Brain pericyte (primary cell): ENCODE measurements around the gene ISCU.
"Not testable (repeated sequence)": the region's sequence is repeated elsewhere in the genome, so short reads cannot be mapped to it uniquely, and the experiment has no call there.

Experiments used
- DNase-seq: peaks from one replicate; pipeline ENCODE4 v3.0.0-alpha.2; 2012; ENCODE audit warnings: low read depth, low spot score

Gene ISCU

DNA sequence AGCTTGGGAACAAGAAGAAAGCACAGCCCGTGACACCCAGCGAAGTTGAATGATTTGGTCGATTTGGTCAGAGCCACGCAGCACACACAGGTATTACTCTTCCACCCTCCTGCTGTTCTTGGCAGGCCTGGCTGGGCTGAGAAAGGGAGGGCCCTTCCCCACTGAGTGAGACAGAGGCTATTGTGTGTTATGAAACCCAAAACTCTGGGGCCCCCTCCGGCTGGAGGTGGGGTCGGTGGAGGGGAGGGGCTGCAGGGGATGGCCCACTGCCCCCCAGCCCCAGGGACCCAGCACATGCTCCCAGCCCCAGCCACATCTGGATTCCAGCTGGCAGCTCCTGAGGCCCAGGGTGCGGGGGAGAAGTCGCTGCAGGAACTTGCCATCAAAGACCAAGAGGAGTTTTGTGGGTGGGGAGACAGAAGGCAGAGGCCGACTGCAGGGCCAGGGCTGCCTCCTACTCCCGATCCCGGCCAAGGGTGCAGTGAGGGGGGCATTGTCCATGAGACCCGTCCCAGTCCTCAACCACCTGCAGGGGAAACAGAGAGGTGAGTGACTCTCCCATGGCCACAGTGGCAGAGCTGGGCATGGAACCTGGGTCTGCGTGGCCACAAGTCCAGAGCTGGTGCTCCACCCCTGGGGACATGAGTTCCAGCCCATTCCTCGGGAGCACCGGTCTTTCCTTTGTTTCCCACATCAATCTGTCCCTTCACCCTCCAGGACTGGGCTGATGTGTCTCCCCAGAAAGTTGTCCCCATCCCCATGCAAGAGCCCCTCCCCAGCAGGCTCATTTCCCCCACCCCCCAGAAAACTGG, 26.8 kb downstream of the ISCU start:
- no peak for DNase-seq

DNA sequence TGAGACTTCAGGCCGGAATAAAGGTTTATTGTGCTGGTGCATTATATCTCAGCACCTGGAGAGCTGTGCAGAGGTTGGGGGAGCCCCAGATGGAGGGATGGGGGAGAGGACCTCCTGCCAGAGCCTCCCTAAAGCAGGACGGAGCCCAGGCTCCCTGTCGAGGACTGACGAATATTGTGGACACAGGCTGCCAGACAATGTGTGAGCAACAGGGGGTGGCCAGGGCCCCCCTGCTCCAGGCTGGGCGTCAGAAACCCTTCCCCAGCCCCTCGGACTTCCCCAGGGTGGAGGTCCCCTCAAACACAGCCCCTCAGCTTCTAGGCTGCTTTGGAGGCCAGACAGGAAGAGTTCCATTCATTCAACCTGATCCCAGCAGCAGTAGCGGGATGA, 27.4 kb downstream of the ISCU start:
- DNase-seq, result no peak

DNA sequence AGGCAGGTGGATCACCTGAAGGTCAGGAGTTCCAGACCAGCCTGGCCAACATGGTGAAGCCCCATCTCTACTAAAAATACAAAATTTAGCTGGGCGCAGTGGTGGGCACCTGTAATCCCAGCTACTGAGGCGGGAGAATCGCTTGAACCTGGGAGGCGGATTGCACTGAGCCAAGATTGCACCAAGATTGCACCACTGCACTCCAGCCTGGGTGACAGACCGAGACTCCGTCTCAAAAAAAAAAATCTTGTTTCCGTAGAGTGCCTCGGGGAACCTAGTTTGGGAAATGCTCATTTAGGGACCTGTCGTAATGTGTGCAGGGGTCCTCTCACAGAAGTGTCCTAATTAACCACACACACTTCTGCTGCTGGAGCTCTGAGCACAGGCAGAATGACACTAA, 28.1 kb downstream of the ISCU start:
- not testable (repeated sequence) for DNase-seq

DNA sequence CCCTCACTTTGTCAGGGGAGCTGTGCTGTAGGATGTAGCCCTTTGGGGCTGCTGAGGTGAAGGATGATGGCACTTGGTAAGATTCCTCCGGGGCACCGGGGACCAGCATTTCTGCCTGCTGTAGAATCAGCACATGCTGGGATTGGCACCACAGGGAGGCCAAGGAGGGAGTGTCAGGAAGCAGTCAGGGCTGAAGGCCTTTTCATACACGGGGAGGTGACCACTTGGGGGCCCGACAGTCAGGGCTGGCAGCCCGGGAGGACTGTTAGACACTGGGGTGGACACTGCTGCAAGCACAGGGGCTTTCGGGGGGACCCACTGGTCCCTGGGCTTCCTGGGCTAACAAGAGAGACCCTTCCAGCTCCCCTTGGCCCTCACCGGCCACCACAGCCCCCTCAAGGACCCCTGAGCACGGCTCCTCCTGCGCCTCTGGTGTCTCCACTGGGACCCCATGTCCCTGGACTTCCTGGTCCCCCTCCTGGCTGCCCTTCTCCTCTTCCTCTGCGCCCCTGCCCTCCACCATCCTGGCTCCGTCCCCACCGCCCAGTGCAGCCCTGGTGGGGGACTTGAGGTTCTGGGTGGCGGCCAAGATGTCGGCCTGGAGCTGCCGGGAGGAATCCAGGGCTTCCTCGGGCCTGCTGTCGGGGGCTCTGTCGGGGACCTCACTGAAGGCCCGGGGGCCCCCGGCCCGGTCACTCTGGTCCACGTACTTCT, 29.0 kb downstream of the ISCU start:
- no peak for DNase-seq

DNA sequence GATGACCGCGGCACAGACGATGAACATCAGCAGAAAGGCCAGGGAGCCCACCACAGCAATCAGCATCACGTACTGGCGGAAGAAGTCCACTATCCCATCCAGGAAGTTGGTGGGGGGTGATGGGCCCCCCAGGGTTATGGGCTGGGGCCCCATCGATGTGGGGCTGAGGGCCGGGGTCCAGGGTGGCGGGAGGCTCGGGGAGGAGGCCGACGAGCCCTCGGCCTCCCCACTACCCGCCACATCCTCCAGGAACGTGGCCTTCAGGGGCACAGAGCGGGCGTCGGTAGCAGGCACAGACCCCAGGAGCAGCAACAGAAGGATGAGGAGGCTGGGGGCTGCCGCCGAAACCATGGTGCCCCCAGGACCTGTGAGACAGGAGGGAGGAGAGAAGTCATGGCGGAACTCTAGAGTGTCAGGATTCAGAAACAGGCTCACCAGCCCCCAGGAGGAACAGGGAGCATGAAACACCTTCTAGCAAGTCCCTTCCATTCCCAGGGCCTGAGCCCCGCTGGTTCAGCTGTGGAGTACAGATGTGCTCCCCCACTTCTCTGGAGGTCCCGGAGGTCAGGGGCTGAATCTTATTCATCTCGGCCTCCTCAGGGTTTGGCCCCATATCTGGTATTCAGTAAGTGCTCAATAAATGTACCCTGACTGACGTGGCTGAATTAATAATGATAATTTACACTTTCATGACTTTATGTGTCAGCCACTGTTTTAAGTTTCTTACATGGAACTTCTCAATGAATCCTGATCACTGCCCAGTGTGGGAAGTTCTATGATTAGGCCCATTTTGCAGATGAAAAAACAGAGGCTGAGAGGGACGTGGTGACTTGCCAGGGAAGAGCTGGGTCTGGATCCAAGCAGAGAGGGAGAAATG, 29.9 kb downstream of the ISCU start:
- DNase-seq, result no peak

DNA sequence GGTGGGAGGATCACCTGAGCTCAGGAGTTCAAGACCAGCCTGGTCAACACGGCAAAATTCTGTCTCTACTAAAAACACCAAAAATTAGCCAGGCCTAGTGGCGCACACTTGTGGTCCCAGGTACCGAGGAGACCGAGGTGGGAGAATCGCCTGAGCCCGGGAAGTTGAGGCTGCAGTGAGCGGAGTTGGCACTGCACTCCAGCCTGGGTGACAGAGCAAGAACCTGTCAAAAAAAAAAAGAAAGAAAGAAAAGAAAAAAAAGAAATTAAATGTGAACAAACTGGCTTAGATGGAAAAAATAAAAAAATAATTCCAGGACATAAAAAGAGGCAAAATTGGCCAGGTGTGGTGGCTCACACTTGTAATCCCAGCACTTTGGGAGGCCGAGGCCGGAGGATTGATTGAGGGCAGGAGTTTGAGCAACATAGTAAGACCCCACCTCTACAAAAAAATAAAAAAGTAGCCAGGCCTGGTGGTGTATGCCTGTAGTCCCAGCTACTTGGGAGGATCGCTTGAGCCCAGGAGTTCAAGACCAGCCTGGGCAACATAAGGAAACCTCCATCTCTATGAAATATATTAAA, 32.0 kb downstream of the ISCU start:
- DNase-seq, result no peak

DNA sequence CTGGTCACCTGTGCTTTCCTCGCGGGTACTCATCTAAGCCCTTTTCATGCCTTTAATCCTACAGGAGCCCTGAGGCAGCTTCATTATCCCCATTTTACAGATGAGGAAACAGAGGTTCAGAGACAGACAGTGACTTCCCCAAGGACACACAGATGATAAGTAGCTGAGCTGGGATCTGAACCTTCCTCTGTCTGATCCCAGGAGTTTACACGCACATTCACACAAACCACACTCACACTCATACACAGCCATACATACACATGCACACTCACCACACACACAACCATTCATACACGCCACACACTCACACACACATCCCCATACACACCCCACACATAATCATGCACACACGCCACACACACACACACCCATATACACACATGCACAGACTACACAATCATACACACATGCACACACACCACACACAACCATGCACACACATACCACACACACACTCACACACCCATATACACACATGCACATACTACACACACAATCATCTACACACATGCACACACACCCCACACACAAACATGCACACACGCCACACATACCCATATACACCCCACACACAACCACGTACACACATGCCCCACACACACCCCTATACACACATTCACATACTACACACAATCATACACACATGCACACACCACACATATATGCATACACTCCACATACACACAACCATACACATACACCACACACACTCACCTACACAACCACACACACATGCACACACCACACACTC, 32.7 kb downstream of the ISCU start:
- DNase-seq, result no peak

DNA sequence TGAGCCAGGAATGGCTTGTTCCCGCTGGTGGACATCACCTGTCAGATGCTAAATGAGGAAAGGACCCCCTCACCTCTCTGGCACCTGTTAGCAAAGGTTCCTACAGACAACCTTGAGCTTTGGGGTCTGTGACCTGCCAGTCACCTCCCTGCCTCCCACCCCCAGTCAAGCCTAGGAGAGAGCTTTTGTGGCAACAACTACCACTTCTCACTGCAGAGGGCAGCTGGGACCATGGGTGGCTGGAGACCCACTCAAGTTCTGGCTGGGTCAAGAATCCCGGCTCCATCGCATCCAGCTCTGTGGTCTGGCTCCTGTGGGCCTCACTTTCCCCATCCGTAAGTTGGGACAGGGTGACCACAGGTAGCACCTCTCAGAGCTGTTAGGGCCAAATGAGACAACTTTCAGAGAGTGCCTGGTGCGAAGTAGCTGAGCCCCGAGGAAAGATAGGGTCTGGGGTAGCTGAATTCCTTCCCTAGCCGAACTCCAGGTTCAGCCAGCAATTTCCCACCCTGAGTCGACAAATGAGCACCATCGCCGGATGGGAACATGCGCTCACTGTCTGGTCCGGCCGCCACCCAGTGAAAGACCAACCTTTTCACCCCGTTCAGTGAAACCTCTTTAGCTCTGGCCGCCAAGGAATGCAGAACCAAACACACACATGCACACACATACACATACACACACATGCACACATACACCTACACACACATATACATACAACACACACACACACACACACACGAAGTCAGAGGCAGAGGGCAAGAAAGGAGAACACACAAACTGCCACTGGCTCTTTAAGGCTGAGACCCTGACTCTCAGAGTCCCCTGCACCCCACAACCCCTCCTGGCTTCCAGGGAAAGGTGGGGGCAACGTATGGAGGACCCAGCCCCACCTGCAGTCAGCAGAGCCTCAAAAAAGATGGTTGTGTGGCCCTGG, 33.6 kb downstream of the ISCU start:
- DNase-seq, result no peak

DNA sequence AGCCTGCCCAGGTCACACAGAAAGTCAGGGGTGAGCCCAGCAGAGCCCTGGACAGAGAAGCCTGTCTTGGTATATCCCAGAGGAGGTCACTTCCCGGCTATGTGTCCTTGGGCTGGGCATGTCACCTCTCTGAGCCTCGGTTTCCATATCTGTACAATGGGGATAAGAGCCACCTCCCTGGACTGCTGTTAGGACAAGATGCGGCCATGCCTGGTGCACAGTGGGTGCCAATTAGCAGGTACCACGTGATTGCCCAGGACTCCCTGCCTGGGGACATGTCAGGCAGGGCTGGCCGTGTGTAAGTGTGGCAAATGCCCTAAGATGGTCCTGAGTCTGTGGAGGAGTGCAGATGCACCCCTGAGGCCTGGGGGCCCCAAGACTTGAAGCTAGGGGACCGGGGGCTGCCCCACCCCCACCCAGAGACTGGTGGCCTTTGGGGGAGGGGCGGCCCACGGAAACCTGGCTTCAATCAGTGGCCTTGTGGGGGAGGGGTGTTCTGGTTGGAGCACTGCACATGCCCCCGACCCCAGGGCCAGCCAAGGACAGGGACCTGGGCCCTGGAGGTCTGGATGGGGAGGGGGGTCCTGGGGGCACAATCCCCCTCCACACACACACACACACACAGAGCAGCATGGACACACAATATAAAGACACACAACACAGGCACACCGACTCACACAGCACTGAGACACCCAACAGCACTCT, 34.6 kb downstream of the ISCU start:
- no peak for DNase-seq

DNA sequence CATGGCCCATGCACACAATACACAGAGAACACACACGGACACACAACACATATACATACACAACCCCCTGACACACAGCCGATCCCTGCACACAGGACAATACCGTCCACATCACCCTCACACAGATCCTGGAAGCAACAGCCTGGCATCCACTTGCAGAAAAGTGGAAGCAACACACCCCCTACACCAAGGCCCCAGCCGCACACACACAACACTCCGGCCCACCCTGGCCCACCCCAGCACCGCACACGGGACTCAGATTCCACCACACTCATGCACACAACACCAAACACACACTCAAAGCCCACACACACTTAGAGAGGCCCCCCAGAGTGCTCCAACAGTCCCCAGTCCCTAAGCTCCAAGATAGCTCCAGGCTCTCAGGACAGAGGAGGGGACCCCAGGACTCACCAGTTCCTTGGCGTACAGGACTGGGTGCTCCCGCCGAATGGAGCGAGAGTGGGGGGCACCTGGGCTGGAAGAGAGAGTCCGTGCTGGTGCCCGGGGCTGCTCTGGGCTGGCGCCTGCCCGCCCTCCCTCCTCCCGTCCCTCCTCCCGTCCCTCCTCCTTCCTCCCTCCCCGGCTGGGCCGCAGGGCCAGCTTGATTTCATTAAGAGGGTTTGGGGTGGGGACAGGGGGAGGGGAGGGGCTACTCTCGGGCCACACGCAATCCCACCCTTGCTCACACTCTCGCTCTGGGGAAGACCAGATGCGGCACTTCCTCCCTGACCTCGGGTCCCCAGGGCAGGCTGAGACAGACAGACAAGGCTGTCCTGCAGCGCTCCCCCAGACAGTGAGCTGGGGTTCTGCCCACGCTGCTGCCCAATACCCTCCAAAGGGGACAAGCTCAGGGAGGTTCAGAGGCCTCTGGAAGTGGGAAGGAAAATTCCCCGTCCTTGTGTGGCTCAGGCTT, 35.4 kb downstream of the ISCU start, which contains the start of gene TMEM119:
TSS of gene TMEM119 (minus strand) at position 526 of the 913 bp plus-strand sequence. CDS start 5,701 bp downstream, outside the sequence.
- no peak for DNase-seq

DNA sequence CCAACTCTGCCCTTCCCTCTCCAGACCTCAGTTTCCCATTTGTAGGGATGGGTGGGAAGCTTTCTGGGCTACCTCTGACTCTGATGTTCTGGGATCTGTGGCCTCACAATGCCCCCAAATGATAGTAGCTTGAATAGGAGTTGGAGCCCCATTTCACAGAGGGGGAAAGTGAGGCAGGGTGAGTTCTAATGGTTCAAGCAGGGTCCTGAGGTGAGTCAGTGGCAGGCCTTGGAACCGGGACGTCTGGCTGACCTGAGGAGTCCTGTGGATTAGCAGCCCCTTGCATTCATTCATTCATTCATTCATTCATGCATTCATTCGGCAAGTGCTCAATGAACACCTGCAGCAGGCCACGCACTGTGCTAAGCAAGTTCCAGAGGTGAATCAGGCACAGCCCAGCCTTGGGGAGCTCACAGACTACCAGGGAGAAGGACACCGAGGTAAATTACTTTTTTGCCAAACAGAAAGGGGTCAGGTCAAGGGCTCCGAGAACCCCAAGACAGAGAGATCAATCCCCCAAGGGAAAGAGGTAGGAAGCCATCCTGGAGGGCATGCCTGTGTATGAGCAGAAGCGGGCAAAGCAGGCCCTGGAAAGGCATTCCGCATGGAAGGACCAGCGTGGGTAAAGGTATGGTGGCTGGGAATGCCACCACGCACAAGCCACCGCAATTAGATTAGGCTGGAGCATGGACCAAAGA, 36.3 kb downstream of the ISCU start:
- no peak for DNase-seq

DNA sequence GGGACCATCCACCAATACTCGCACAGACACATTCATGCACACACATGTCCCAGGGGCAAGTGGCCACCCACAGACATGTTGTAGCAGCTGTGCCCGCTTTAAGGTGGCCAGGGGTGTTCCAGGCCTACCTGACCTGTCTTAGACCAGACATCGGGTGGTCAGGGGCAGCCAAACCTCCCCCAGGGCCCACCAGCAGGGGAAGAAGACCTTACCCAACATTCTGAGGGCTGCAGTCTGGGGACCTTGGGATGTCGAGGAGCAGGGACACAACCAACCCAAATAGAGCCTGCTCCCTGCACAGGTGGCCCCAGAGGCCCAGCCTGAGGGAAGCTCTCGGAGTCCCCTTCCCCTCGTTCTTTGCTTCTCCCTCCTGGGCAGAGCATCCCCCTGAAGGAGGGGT, 37.1 kb downstream of the ISCU start:
- DNase-seq, result no peak

DNA sequence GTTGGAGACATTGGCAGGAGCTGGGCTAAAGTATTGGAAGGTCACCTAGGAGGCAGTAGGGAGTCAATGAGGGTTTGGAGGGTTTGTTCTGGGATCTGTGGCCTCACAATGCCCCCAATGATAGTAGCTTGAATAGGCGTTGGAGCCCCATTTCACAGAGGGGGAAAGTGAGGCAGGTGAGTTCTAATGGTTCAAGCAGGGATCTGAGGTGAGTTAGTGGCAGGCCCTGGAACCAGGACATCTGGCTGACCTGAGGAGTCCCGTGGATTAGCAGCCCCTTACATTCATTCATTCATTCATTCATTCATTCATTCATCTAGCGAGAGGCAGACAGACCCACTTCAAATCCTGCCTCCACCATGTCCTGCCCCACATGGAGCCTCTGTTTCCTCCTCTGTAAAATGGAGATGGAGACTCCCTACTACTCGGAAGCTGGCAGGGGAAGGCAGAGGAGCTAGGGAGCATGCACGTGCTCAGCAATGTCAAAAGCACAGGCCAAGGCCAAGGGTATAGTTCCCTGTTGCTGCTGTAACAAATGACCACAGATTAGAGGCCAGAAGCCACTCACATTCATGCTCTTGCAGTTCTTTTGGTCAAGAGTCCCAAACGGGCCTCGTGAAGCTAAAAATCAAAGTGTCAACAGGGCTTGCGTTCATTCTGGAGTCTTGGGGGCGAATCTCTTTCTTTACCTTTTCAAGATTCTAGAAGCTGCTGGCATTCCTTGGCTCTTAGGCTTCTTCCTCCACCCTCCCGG, 37.7 kb downstream of the ISCU start:
- no peak for DNase-seq

DNA sequence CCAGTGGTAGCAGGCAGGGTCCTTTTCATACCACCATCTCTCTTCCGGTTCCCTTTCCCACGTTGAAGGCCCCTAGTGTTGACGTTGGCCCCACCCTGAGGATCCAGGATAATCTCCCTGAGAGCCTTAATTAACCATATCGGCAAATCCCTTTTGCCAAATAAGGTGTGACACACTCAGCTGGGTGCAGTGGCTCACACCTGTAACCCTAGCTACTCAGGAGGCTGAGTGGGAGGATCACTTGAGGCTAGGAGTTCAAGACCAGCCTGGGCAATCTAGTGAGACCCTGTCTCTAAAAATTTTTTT, 38.3 kb downstream of the ISCU start:
- no peak for DNase-seq

DNA sequence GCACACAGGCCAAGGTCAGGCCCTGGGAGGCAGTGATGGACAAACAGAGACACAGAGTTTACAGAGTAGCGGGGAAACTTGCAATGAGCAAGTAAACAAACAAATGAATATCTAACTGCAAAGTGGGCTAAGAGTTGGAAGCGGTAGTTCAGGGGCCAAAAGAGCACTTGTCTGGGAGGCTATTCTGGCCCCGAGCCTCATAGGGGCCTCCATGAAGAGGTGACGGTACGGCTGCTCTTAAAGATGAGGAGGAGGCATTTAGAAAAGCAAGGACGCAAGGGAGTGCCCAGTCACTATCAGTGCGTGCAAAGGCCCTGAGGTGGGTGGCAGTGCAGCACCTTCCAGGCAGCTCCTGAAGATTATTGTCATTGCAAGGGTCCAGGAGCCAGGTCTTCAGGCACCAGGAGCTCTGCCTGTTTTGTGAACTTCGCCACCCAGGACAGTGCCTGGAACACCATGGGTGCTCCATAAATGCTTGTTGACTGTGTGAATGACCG, 39.9 kb downstream of the ISCU start:
- DNase-seq, result no peak

DNA sequence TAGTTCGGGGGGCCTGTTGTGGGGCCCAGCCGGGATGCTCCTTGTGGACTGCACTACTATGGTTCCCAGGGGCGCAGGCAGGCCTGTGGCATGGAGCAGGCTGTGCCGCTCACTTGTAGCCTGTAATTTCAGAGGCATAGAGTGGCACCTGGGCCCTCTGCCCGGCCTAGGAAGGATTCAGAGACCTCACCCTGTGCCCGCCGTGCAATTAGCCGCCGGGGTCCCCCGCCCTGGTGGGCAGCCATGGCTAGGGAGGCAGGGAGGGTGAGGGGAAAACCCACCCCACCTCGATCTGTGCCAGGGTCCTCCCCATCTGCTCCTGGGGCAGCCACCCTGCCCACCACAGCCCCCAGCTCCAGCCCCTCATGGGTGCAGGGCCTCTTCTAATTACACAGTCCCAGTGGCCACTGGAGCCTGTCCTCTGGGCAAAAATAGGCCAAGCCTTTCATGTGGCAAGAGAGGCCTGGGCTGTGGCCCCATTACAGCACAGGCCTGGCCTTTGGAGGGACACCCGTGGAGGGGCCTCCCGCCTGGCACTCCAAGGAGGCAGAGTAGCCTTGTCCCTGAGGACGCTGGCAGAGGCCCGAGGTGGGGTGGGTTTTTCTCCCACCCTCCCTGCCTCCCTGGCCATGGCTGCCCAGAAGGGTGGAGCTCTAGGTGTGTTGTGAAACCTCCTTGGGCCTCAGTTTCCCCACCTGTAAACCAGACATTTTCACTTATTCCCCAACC, 40.7 kb downstream of the ISCU start:
- no peak for DNase-seq
